Fibroblast of skin of scalp (primary cell): ENCODE measurements around the gene STXBP3.
A peak's percentile ranks its signal among the peaks of the same experiment; 100 is the strongest.

ENCODE experiments used
- DNase-seq: peaks from one replicate; pipeline ENCODE4 v3.0.0-alpha.2; 2013

Gene STXBP3

DNA sequence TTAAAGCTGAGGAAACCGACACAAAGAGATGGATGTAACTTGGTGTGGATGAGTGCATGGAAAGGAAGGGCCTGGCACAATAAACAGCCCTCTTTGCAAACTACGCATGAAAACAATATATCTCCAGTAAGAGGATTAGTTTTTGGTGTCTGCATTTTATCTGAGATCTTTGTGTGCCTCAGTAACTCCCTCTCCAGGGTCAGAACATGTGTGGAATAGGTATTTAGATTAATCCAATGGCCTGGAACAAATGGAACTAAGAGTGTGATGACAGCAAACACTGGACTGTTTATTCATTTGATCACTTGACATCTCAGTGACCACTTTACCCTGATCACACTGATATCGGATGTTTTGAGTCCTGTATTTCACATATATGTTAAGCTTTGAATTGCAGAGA lies 65.1 kb downstream of the STXBP3 start:
- no peak for DNase-seq

DNA sequence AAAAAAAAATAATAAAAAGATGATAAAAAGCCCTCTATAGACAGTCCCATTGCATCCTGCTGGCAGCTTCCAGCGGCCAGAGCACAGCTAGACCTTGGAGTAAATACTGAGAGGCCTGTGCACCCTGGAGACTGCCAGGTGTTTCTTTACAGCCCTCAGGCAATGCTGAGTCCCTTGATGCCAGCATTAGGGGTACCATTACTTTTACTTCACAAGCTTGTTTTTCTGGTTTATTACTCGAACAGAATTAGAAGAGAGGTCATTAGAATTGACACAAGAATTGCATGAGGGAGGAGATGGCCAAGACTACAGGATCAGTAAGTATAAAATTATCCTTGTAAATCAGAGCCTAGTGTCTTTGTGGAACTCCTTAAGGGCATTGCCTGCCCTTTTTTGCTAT lies 66.9 kb downstream of the STXBP3 start:
- no peak for DNase-seq

DNA sequence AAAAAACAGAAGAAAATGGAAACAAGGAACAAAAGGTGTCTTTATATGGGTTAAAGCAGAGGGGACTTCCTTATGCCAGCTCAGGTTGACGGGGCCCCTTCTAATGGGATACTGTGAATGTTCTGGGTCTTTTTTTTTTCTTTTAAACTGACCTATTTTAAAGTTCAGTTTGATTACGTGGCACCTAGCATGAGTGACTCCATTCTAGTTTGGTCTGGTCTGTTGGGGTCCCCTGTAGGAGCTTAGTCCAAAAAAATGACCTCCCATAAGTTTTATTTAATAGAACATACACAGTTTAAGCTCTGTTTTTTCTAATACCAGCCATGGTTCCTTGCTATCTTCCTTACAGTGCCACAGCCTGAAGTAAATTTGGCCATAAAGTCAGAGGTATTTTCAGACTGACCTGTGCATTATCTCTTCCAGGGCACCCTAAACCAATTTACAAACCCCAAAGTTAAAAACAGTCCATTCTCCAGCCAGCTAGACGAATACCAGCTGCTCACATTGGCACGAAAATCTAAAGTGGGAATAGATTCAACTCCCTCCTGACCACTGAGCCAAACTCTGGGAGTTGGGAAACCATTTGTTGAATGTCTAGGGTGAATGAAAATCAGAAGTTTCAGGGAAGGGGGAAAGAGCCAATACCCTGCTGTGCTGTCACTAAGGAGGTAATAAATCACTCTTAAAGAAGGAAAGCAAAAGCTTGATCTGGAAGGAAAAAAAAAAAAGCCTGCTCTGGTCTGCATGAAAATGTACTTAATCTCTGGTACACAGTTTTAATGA lies 68.1 kb downstream of the STXBP3 start:
- peak; percentile 53 for DNase-seq

DNA sequence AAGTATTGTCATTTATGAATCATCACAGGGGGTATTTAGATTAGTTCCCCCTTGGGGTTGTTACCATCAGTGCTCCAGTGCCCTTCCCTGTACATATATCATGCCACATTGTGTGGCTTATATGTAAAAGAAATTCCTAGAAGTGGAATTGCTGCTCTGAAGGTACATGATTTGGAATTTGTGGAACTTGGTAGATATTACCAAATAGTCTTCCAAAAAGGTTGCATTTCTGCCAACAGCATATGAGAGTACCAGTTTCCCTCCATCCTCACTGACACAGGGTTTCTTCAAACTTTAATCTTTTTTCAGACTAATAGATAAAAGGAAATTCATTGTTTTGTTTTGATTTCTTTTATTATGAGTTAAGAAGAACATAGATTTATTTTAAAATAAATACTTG lies 69.1 kb downstream of the STXBP3 start:
- no peak for DNase-seq

DNA sequence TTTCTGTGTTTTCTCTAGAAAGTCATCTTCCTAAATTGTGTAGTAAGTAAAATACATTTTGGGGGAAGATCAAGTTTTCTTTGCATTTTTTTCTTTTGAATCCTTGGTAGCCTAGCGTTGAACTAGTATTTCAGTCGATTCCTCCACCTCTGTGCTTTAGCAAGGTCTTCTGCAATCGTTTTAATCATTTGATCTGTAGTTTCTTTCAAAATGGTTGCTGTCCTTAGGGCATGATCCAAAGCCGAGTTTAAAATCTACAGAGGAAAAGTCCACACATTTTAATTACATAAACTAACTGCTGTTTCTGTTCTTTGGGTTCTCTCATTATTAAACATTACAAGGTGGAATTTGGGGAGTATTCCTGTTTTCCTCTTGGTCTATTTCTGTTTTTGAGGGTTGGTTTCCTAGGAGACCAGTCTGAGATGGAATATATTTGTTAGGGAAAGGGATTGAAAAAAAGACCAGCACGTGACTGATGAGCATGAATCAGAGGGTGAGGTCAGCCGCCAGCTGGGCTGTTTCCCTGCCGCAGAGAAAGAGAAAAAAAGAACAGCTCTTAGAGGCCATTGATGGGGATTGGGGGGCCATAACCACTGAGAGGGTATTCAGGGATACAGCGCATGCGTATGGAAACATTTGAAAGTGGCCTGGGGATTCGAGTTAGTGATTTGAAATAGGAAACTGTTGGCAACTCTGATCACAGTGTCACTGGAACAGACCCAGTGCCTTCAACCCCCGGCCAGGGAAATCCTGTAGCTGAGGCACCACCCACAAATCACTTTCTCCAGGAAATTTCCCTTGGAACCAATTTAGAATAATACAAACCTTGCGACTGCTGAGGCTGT lies 69.8 kb downstream of the STXBP3 start:
- DNase-seq: peak; percentile 84

DNA sequence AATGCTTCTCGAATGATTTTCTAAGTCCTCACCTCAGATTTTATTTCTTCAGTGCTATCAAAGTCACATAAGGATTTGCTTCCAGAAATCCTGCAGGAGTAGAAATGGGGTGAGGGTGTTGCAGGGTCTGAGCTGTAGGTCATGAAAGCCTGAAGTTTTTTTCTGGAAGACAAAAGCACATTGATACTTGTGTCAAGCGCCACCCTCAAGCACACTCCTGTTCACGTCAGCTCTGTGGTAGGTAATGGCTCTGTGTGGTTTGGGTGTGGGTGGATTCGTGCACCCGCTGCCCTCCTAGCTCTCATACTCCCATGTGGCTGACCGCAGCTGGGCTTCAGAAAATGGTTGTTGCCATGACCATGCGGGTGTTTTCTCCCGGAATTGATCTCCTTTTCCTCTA lies 70.5 kb downstream of the STXBP3 start:
- DNase-seq: no peak

DNA sequence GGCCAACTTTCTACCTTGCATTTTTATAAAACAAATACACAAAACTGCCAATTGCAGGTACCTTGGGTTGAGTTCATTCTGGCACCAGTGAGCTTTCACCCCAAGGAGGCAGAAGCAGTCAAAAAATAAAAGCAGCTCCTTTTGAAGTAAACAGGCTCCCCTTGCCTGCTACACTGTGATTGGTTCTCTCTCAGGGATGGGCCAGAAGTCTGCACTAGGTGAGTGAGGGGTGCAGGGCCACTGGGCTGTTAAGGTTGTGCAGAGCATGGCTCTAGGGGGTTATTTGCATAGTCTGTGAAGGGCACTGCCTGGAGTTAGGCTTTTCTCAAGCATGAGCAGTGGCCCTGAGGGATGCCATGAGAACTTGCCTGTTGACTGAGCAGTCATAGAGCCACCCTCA lies 71.3 kb downstream of the STXBP3 start:
- DNase-seq: no peak

DNA sequence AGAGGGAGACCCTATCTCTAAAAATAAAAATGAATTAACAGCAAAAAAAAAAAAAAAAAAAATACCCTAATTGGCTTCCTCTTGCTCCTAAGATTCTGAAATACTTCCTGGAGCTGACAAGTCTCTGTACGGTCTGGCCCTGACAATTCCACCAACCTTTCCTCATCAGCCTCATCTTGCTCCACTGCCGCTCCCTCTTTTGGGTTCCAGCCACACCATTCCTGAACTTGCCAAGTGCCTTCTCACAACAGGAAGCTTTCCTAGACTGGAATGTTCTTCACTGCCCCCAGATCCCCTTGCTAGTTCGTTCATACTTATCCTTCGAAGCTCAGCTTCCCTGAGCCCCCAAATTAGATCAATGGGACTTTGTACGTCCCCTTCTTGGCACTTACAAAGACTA lies 73.4 kb downstream of the STXBP3 start:
- no peak for DNase-seq

DNA sequence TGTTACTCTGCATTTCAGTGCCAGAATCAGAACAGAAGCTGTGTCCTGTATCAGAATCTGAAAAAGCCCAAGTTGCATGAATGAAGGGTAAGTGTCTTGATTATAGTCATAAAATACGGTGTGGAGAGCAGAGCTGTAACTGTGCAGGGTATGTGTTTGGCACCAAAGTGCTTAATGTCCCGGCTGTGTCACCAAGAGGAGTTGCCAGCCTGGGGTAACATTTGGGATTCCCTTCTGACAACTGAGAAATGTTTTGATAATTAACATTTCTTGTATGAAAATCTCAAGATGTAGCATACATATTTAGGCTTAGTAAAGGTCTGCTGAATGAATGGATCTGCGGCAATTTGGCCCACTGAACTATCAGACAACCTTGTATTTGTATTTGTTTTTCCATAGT lies 77.2 kb downstream of the STXBP3 start:
- no peak for DNase-seq

DNA sequence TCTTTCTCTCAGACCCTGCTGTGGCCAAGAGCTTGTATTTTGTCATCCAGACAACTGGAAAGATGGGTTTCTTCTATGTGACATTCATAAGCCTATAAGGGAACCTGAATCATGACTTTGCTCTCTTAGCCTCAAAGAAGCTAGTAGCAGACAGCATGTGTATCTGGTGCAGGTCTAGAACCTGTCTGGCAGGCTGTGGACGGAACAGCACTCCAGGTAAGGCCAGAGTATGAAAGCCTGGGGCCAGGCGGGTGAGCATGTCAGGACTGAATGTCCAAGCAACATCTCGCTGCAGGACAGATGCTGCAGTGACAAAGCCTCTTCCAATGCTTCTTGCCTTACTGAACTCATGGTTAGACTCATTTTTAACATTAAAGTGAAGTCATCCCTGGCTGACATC lies 77.6 kb downstream of the STXBP3 start:
- no peak for DNase-seq

DNA sequence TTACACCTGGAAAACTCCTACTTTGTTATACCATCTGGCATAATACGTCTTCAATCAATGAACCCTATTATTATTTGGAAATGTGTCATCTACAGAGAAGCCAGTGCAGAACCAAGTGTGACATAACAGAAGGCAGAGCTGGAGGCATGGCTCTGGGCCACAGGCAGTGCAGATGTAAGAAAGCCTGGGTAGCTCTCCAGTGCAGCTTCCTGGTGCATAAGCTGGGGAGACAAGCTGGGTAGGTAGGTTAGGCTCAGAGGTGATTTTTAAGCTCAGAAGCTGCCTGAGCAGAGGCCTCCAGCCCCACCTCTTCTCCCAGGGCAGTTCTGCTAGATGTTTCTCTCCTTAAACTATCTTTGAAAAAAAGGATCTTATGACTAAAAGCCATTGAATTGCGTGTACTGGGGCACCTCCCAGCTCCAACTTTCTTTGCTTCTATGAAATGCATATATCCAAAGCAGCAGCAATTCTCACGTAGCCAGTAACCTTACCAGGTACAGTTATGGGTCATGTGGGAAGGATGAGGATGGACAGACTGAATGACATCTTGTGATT lies 79.7 kb downstream of the STXBP3 start:
- no peak for DNase-seq

DNA sequence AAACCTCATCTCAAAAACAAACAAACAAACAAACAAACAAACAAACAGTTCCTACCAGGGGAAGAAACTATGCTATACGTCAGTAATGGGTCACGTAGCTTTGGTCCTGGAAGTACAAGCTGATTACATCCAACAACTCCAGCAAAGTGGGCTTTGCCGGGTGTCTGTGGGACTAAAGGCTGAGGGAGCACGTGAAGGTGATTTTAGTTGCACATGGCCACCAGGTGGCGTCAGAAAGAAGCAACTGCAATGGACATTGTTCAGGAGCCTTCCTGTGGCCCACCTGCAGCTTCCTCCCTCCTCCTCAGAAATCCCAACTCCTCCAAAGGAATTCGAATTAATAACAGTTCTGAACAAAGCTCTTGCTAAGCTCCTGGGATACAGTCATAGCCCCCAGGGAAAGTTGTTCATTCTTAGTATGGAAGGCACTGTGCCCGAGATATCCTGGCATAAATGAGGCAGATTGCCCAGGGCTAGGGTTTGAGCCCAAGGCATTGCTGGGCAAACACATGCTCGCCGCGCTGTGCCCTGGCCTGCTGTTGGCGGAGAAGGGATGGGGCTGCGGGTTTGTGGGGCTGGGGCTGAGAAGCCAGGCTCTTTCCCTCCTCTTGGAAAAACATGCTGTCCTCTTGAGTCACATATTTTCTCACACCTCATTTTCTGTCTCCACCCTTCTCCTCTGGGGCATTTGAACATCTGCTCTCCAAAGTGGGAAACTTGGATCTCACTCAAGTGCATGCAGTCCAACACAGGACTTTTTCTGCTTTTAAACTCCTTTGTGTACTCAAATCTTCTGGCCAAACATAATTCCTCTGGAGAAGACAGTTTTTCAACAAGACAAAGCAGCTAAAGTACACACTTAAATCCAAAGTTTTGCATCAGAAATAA lies 81.8 kb downstream of the STXBP3 start:
- peak; percentile 75 for DNase-seq

DNA sequence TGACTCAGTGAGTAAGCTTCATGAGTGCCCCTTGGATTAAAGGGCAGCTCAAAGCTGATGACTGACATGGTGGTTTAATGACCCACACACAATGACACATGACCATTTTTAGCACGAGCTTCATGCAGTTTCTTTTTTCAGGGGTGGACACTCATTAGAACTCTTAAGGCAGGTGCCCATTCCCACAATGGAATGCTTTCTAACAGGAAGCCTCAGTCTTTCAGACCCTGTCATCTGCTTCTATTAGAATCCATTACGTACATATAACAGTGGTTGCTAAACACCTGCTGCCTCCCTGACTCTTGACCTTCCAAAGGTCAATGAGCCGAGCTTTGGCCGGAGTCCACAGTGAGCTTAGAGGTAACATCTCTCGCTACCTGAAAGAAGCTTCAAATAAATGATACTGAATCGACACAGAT lies 83.0 kb downstream of the STXBP3 start:
- DNase-seq: no peak

DNA sequence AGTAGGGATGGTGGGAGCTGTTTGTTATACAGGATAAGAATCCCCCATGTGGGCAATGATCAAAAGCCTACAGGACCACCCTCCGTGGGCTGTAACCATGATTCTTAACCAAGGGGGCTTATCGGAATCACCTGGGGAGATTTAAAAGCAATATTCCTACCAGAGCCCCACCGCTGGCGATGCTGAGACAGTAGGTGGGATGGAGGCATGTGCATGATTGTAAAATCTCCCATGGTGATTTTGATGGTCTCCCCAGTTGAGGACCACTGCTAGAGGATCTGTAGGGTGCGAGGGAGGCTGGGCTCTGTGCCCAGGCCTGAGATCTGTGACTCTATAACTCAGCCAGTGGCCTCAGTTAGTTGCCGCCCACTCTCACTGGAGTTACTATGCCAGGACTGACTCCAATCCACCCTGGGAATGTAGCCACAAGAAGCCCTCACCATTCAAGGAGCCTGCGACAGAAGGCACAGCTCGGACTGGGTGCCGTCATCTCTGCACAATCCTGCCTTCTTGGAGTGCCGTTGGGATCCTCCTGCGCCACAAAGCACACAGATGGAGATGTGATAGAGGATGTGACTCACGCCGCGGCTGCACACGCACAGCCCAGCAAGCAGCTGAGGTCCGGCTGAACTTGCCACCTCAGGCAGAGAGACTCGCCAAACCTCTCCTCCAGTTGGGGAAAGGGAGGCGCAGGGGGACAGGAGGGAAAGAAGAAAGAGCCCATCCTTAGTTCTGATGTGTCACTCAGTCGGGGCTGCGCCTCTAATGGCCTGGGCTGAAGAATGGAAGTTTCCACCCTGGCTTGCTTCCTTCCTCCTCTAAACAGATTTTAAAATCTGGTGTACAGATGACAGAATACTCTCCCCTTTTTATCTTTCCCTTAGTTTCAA lies 83.9 kb downstream of the STXBP3 start:
- DNase-seq: peak; percentile 91

DNA sequence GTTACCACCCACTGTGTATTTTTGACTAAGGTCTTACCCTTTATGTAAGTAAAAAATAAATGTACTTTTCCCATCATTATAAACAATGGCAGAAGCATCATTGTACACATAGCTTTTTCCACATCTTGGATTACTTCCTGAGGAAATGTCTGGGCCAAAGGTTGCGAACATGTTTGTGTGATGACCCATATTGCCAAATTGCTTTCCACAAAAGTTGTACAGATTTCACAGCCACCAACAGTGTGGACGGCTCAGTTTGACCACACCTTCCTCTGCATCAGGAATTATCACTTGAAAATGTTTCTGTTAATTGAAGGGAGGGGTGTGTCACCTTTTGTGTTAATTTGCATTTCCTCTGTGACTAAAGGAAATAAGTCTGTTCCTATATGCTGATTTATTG lies 84.8 kb downstream of the STXBP3 start:
- DNase-seq: peak; percentile 34

DNA sequence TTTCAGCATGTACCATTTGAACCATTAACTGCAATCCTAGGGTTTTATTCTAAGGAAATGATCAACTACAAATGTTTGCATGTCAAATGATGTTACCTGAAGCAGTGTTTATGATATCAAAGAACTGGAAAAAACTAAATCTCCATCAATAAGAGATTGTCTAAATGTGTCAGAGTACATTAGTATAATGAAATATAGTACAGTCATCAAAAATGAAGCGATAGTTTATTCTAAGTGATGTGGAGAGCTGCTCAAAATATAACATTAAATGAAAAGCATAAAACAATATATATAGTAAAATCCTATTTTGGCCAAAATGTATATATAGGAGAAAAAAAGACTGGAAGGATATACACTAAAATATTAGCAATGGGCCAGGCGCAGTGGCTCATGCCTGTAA lies 86.5 kb downstream of the STXBP3 start:
- DNase-seq: no peak

DNA sequence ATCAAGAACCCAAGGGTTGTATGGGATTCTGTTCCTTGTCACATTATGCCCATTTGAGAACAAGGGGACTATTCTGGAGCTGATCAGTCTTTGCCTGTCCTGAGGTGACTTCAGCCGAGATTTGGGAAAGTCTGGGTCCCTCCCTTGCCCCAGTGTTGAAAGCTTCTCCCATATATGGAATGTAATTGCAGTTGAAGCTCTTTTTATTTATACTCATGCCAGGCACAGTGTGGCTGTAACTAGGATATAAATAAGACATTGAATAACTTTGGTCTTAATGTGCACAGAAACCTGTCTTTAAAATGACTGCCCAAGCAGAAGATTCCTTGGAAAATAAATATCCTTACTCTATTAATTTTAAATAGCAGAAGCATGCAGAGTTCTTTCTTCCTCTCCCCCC lies 95.2 kb downstream of the STXBP3 start:
- no peak for DNase-seq

DNA sequence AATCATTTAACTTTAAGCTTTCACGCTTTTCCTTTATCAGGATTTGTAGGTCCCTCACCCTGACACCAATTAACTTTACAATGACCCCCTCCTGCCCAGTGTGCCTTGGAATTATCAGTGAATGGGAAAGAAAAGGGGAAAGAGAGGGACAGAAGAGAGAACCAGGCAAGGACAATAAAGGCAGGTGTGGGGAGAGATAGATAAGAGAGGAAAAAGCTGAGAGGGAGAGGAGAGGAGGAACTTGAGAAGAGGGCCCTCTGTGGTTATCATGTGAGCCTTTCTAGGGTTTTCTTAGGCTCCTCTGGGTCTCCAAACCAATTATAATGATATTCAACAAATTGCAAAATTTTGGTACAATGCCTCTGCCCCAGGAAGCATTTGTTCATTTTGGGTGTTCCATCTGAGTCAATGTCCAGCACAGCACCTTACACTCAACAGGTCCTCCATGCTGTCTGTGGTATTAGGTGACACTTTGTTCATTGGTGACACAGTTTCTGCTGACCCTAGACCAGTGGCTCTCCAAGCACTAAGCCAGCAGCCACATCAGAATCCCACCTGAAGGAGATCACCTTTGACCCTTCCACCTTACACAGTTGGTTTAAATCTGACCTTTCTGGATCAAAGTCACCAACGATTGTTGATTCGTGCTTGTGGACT lies 96.2 kb downstream of the STXBP3 start:
- DNase-seq: no peak

DNA sequence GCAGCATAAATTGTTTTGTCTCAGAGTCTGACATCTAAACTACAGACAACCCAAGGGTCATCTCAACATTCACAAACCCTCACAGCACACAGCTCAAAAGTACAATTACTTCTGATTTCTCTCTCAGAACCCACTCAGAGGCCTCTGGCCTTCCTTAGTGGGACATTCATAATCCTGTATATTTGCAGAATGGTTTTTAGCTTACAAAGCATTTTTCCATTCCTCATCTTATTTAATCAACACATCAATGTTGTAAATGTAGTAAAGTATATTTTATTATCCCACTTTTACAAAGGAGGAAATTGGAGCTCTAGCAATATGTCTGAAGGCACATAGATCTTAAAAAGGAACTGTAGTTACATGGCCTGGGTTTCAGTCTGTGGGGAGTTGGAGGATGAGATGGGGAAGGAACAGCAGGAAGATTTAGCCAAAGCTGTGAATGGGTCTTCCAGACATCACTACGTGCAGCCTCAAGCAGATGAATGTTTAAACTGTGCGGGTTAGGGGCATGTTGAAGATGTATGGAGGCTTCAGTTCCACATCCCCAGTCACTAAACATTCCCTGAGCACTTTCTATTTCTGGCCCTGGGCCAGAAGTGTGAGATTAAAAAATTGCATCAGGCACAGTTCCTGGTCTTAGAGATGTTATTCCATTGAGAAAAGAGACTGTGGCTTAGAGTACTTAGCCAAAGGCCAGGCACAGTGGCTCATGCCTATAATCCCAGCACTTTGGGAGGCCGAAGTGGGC lies 97.1 kb downstream of the STXBP3 start:
- no peak for DNase-seq

DNA sequence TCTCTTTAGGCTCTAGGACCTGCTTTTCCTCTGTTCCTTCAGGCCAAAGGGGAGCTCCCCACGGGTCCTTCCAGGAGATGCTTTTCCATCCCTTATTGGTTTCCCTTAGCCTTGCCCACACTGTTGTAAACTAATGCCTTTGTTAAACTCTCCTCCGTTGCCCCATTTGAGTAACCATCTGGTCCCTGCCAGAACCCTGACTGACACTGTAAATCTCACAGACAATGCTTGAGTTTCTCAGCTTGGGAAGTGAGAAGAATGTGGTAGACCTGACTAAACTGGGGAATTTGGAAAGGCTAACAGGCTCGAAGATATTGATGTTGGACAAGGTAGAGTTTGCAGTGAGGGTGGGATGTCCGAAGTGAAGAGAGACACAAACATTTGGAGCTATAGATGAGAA lies 99.0 kb downstream of the STXBP3 start:
- DNase-seq: no peak
